Measurements from ENCODE around the gene JAG1. TPM values are rescaled to one million over a fixed set of nuclear protein-coding genes. Genes with fewer than 3 reads are reported as not detected.

Gene JAG1
- total RNA-seq, 1 experiment from 2014 or later: 45.2 TPM

- H3K36me3 Mint-ChIP-seq: peaks cover 67% of the 10 kb centered on the region
Measured at GRCh38 chr20:10639737-10640556, 33.9 kb downstream of the JAG1 start.

More at GRCh38 chr20:10639737-10640556, 33.9 kb downstream of the JAG1 start:
- Mint-ChIP-seq H3K4me1 (peaks cover 45% of the 10 kb centered on the region), H3K27ac (peak overlapping the region; percentile 68), H3K9me3 (no peaks in the 10 kb centered on the region), H3K4me3 (no peak overlapping the region), H3K27me3 (ENCODE audit: low read depth) (no peaks in the 10 kb centered on the region)
- no peak for ATAC-seq
- TF ChIP-seq ERG (CRISPR knock-in tag; IDR thresholded peaks at IDR 0.05) (no peak), NFATC4 (CRISPR knock-in tag; IDR thresholded peaks at IDR 0.05) (no peak), MYBL2 (CRISPR knock-in tag; IDR thresholded peaks at IDR 0.05) (no peak), TP53 (CRISPR knock-in tag; IDR thresholded peaks at IDR 0.05) (no peak), SOX15 (CRISPR knock-in tag; IDR thresholded peaks at IDR 0.05) (no peak), TCF7 (CRISPR knock-in tag; IDR thresholded peaks at IDR 0.05; ENCODE audit: low read depth) (no peak), CDX4 (CRISPR knock-in tag; IDR thresholded peaks at IDR 0.05; ENCODE audit: borderline replicate concordance) (no peak), NFE2L1 (CRISPR knock-in tag; IDR thresholded peaks at IDR 0.05) (no peak), PRDM15 (CRISPR knock-in tag; IDR thresholded peaks at IDR 0.05) (no peak), ZNF317 (CRISPR knock-in tag; IDR thresholded peaks at IDR 0.05; ENCODE audit: borderline replicate concordance, low read depth) (no peak), SMAD3 (CRISPR knock-in tag; IDR thresholded peaks at IDR 0.05; ENCODE audit: borderline replicate concordance) (no peak), SMAD4 (CRISPR knock-in tag; IDR thresholded peaks at IDR 0.05) (no peak), ESRRA (CRISPR knock-in tag; IDR thresholded peaks at IDR 0.05; ENCODE audit: borderline replicate concordance) (no peak), ZNF423 (CRISPR knock-in tag; IDR thresholded peaks at IDR 0.05) (no peak), ZNF281 (CRISPR knock-in tag; IDR thresholded peaks at IDR 0.05) (no peak)
- DNase-seq (ENCODE audit: low spot score): no peak
- ChIA-PET POLR2A (interaction anchor here (1.1 kb wide), 1 partner anchor 33 kb away, joined by 3 read pairs; no protein-coding TSS in a partner anchor), CTCF (no interaction called here)
